GM21526 (cell line): ENCODE results near the gene ARHGAP18.
A peak's percentile ranks its signal among the peaks of the same experiment; 100 is the strongest.

Source experiments
- ATAC-seq: cut with Tn5 transposase; IDR thresholded peaks from one replicate; pipeline ENCODE4 v1.9.1; 2021; ENCODE audit warnings: moderate library complexity; ENCODE audit not compliant: unreplicated experiment, low FRiP score

The ARHGAP18 gene

DNA sequence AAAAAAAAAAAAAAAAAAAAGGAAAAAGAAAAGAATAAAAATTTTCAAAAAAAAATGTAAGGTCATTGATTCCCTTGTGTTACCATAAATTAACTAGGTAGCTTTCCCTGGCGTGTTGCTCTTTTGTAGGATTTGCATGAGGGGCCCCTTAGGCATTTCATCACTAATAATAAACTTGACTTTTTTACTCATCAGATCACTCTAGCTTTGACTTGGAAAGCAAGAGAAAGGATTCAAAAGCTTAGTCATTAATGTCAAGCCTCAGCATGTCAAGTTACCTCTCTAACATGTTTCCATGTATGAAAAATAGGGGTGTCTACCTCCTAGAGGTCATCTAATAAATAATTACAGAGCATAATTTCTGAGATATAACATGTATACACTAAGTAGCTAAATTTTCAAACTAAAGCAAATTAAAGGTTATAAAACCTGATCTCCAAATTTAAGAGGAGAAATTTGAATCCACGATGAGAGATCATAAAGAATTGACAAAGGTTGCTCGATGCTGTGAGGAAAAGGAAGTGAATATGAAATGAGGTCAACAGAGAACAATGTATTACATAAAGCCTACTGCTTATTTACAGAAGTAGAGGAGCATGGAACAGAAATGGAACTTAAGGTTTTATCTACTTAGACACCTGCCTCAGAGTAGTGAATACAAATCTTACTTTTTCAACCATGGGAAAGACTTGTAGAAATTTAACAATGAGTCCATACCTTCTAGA is 86.8 kb downstream of the ARHGAP18 start:
- no peak for ATAC-seq

DNA sequence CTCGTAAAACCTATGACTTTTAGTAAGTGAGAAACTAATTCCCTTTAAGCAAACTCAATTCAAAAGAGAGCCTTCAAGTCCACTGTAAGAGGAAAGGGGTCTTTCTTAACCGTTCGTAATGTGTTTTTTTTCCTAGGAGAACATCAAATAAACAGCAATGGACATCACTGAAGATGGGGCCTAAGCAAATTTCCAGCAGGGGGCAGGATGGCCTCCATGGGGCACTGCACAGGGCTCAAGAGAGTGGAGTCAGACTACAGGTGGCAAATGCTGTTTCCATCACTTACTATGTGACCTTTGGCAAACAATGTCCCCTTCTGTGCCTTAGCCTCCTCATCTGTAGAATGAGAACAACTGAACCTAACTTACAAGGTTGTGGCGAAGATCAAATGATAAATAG is 88.7 kb downstream of the ARHGAP18 start:
- ATAC-seq: no peak

DNA sequence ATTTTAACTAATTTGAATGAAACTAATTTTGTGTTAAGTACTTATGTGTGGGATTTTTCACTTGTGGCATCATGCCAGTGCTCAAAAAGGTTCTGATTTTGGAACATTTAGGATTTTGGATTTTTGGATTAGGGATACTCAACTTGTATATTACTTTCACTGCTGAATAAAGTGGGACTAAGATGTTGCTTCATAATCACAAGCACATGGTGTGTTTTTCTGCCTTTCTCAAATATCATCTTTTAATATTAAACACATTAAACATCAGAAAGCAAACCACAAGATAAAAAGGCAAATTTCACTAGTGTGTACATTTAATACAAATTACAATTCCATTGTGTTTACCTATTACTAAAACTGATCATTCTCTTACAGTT is 89.8 kb downstream of the ARHGAP18 start:
- no peak for ATAC-seq

DNA sequence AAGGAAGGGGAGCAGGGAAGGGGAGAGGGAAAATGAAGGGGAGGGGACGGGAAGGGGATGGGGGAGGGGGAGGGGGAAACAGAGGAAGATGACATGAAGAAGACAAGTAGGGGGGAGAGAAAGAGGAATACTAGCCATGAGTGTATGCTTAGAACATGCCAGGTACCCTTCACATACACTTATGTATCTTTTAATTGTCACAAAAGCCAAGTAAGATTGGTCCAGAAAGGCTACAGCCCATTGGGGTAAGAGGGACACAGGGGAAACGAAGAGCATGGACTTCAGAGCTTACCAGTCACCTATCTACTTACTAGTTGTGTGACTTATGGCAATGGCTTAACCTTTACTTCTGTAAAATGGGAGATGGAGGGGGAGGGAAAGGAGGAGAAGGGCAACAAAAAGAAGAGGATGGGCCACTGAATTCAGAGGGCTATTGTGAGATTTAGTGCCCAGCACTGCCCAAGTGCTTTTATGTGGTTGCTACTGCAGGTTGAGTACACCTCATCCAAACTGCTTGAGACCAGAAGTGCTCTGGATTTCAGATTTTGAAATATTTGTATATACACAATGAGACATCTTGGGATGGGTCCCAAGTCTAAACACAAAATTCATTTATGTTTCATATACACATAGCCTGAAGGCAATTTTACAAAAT is 90.3 kb downstream of the ARHGAP18 start:
- ATAC-seq: no peak

DNA sequence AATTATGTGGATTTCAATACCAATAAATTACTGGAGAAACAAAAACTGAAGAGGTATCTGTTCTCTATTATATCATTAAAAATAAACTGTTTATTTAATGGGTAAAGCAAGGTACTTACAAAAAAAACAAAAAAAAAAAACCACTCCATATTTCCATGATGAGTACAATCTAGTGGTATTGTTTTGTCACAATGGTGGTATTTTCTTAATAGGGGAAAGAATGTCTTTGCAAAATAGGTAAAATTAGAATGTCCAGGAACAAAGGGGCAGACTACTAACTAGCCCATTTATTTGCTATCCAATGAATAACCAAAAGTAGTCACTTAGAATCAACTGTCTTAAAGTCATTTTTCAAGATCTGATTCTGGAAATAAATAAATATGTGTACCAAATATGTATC is 92.0 kb downstream of the ARHGAP18 start:
- no peak for ATAC-seq

DNA sequence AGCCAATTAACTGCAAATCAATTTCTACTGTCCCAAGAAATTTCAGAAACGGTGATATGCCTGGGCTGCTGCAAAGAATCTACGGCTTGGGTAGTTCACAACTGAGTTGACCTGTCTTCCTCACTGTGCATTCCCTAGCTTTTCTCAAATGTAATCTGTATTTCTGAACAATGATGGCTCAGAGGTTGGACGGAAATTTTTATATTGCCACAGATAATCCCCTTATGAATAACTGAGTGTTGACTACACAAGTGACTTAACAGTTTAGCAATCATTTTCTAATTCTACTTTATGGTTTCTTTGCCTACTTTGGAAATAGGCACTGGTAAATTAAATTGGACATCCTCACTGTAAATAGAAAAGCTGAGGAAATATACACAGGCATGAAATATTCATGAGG is 94.5 kb downstream of the ARHGAP18 start:
- no peak for ATAC-seq

DNA sequence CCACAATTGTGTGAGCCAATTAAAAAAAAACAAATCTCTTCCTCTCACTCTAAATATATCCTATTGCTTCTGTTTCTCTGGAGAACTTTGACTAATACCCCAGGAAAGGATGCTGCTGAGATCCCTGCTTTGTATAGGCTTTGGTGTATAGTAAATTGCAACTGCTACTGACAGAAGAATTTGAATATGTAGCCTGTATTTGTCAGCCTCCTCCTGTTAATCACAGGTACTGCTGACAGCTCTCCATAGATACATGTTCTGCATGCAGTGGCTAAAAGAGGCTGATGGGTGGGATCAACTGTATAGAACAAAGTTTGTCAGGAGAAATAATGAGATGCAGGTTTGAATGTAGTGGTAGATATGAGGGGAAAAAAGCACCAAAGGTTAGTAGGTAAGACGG is 95.0 kb downstream of the ARHGAP18 start:
- no peak for ATAC-seq

DNA sequence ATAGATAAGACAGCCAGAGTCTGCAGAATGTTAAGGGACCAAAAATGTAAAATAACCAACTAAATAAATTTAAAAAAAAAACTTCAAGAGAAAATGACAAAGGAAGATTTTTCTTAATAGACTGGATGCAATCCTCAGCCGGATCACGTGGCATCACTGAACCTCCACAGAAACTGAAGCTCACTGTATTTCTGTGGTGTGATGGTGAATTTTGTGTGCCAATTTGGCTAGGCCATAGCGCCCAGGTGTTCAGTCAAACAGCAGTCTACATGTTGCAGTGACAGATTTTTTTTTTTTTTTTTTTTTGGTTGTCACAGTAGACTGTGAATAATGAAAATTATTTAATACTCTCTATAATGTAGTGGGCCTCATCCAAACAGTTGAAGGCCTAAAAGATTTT is 95.5 kb downstream of the ARHGAP18 start:
- ATAC-seq: no peak

DNA sequence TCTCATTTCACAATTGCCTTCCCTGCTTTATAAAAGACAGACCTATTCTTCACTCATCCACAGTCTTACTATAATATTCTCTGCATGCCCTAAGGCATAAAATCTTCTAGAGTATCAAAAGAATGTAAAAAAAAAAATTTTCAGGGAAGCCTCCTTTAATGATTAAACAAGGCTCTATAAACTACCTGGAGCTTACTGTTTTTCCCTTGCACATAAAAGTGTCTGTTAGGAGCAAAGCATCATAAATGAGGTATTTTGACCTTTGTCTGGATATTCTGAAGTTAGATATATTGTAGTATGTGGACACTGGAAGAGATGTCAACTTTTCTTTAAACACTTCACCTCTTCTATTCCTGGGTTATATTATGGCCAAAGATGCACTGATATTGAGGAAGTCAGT is 97.5 kb downstream of the ARHGAP18 start:
- no peak for ATAC-seq

DNA sequence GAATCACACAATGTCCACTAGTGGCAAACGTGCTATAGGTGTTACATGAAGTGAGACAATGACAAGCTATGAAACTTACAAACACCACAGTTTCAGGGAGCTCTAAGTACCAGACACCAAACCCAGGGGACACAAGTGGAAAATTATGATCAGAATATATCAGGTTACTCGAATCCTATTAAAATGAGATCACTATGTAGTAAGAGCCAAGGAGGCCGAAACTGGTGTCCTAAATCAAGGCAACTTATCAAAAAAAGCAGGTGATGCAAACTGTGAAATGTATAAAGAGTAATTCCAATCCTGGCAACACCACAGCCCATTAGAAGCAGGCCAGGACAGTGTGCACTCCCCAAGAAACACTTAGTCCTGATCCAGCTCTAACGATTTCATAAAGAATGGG is 100.3 kb downstream of the ARHGAP18 start:
- ATAC-seq: no peak

DNA sequence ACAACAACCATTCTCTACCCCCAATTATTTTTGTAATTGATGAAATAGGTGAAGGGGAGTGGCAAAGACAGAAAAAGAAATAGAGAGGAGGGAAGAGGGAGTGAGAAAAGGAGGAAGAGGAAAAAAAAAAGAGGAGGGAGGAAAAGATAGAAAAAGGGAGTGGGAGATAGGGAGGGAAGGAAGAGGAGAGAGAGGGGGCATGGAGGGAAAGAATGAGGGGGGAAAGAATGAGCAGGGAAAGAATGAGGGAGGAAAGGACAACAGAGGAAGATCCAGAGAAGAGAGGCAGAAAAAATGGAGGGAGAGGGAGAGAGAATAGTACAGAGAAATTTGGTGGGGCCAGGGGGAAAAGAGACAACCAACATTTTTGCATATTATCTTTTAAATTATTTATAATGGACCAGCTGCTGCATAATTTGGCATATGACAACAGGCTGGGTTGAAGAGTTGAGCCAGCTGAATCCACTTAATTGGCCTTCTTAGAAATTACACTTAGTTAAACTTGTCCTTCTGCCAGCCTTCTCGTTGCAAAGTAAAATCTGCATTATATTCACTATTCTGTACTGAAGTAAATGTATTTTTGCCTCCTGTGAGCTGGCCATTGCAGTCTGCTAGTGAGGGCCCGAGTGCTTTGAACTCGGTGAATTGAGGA is 101.0 kb downstream of the ARHGAP18 start:
- ATAC-seq: no peak

DNA sequence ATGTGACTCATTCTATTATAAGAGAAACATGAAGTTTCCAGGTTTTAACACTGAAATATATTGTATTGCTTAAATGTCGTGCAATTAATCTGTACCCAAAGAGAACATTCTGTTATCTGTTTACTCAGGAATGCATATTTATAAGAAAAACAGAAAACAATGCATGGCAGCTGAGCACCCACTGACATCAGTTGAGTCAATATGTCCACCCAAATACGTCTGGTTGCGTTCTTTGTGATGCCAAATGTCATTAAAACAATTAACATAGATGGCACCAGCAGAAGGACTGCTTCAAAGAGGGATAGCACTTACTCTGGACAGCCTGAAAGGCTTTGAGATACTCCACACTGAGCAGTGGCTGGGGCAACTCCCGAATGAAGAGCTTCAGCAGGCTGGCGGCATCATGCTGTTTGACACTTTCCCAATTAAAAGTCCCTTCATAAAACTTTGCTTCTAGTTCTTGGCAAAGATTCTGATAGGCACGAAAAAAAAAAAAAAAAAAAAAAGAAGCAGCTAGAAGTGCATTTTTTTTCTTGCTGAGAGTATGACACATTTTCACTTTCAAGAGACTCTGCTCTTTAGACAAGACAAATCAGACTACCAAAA is 102.3 kb downstream of the ARHGAP18 start:
- no peak for ATAC-seq

DNA sequence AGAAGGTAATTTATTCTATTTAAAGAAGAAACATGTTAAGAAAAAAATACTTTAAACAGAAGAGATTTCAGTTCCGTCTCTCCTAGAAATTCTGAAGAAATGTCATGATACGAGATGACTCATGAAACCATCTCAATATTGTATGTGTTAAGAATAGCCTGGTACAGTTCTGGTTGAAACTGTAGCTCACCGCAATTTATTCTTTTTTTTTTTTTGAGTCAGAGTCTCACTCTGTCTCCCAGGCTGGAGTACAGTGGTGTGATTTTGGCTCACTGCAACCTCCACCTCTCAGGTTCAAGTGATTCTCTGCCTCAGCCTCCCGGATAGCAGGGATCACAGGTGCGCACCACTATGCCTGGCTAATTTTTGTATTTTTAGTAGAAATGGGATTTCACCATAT is 103.3 kb downstream of the ARHGAP18 start:
- peak; percentile 65 for ATAC-seq

DNA sequence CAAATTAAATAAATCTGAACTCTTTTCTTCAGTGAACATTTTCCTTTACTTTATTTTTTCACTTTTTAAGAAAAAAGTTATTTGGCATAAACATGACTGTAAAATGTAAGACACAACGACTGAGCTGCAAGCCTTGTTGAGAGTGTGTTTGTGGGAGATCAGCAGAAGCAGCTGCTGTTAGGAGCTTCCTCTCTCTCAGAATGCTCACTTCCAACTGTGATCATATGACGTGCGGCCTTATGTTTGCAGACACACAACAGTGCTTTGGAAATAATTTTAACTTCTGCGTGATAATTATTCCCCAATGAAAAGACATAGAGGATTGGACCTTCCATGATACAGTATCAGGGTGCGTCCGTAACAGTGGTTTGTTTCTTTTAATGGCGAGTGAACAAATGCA is 104.0 kb downstream of the ARHGAP18 start:
- ATAC-seq: no peak

DNA sequence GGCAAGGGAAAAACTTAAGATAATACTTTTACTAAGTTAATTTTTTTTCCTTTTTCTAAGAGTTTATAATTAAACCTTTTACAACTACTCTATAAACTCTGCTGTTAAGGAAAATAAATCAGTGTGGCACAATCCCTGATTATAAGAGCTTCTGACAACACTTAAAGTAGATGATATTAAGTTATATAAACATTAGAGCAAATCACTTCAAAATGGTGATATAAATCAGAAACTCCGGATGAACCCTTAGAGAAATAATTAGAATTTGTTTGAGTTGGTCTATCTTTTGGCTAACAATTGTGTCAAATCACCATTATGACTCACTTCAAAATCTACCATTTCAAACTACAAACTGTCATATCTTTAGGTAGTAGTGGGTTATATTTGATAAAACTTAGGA is 104.9 kb downstream of the ARHGAP18 start:
- no peak for ATAC-seq

DNA sequence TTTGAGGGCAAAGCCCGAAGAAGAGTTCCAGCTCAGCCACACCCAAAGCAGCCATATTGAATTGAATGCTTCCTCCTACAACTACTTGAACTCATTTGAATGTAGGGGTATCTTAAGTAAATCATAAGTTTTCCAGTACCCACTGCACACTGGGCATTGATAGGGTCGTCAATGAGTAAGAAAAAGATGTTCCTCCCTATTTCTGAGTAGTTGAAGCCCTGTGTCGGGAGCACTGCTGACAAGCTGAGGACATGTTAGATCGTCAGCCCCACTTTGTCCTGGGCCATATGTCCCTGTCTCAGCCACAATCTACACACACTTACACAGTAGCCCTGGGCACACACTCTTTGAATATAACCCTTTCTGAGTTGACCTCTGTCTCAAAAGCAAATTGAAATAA is 105.7 kb downstream of the ARHGAP18 start:
- no peak for ATAC-seq

DNA sequence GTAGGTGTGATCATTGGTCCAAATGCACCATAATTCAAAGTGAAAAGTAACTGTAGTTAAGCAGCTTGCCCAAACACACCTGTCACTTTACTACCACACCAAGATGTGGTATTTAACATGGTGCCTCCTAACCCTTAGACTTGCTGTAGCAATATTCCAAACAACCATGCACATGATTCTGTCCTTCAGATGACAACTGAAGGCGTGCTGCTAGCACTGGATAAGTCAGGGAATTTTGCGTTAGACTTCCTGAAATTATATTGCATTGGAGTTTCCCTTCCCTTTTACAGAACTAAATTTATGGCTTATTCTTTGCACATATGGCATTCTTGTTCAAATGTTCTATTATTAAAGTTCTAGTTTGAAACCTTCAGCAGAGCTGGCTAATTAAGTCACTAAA is 106.2 kb downstream of the ARHGAP18 start:
- no peak for ATAC-seq

DNA sequence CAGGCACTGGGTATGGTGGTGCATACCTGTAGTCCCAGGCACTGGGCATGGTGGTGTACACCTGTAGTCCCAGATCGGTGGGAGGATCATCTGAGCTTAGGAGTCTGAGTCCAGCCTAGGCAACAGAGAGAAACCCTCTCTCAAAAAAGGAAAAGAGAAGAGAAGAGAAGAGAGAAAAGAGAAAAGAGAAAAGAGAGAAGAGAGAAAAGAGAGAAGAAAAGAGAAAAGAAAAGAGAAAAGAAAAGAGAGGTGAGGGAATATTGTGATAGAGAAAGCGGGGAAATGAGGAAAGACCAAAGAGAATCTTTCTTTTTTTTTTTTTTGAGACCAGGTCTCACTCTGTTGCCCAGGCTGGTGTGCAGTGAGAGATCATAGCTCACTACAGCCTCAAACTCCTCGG is 108.7 kb downstream of the ARHGAP18 start:
- ATAC-seq: no peak

DNA sequence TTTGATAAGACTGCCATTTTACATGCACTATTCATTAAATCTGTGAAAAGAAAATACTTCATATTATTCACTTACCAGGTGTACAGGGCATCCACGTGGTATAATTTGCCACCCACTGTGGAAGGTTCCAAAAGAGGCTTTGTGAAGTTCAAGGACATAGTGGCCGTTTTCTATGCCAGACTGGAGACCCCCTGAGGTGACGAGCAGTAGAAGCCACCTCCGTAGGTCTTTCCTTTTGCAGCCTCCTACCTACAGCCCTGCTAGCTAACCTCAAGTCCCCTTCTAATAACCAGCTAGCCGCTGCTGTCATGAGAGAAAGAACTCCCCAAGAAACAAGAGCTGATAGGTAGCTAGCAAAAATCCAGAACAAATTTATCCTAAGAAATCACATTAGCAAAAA is 110.5 kb downstream of the ARHGAP18 start:
- no peak for ATAC-seq

DNA sequence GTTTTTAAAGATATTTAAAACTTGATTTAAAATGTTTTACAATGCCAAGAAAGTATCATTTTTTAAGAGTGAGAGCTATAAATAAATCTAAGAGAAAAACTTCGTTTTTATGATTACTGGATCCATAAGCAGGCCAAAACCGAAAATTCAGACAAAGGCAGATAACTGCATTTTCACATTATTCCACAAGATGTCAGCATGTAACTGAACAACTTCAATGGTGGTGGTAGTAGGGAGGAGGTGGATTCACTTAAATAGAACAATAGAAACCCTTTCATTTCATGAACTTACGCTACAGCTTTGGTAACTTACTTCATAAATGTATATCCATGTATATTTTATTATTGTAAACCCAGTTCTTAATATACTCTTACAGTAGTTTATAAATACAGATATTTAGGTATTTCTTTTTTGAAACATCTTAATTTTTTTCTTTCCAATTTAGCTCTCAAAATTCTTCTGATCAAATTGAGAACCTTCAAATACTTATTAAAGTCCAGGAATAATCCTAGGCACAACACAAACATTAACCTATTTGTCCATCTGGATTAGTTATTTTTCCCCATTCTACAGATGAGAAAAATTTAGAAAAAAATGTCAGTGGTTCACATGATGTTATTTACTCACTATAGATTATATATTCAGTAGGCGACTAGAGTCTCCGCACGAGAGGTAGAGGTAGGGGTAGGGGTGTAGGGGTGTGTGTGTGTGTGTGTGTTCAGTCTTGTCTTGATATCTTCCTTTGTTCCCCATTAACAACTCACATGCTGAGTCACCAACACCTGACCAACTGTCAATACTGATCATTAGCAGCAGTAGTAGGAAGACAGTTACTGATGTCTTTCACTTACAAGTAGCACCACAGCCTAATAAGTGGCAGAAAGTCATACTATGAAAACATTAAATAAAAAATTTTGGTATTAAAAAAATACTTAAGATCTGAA is 111.5 kb downstream of the ARHGAP18 start:
- peak; percentile 59 for ATAC-seq
